Neural progenitor cell (in vitro differentiated cells): ENCODE results near the gene TTC38. TPM values are rescaled to one million over a fixed set of nuclear protein-coding genes. Genes with fewer than 3 reads are reported as not detected.

ENCODE experiments used
- DNase-seq: peaks from one replicate; pipeline ENCODE4 v3.0.0-alpha.2; 2016; ENCODE audit warnings: low spot score
- H2AFZ ChIP-seq: fragments of 200-600 bp; sonication (generic); replicated peaks from 2 replicates; pipeline ENCODE4 v1.6.1; 2016; ENCODE audit warnings: antibody characterized with exemption
- H3F3A ChIP-seq: fragments of 200-600 bp; sonication (generic); 2 replicates; pipeline ENCODE4 v1.6.1; 2016; ENCODE audit warnings: antibody characterized with exemption, low read depth
- H3K27ac ChIP-seq: fragments of 200-600 bp; sonication (generic); 2 replicates; pipeline ENCODE4 v1.5.1; 2016; ENCODE audit warnings: mild to moderate bottlenecking
- H3K27me3 ChIP-seq: fragments of 200-600 bp; sonication (generic); 2 replicates; pipeline ENCODE4 v1.6.1; 2016; ENCODE audit warnings: mild to moderate bottlenecking, moderate library complexity
- H3K36me3 ChIP-seq: fragments of 200-600 bp; sonication (generic); 2 replicates; pipeline ENCODE4 v1.5.1; 2016
- H3K4me1 ChIP-seq: fragments of 200-600 bp; sonication (generic); 2 replicates; pipeline ENCODE4 v1.6.1; 2016; ENCODE audit warnings: mixed run types
- H3K4me2 ChIP-seq: fragments of 200-600 bp; sonication (generic); 2 replicates; pipeline ENCODE4 v1.6.1; 2016
- H3K4me3 ChIP-seq: fragments of 200-600 bp; sonication (generic); 2 replicates; pipeline ENCODE4 v1.5.1; 2016
- H3K79me2 ChIP-seq: fragments of 200-600 bp; sonication (generic); 2 replicates; pipeline ENCODE4 v1.6.1; 2016; ENCODE audit warnings: low read depth
- H3K9ac ChIP-seq: fragments of 200-600 bp; sonication (generic); 2 replicates; pipeline ENCODE4 v1.6.1; 2016
- H3K9me3 ChIP-seq: fragments of 200-600 bp; sonication (generic); 2 replicates; pipeline ENCODE4 v1.5.1; 2016; ENCODE audit warnings: low read depth
- H4K20me1 ChIP-seq: fragments of 200-600 bp; sonication (generic); 2 replicates; pipeline ENCODE4 v1.6.1; 2016; ENCODE audit warnings: low read depth
- H3K27ac Mint-ChIP-seq: 3 replicates; pipeline ENCODE4 v1.8.0; 2021; ENCODE audit warnings: mixed read lengths
- H3K27me3 Mint-ChIP-seq: 2 replicates; pipeline ENCODE4 v1.8.0; 2022; ENCODE audit warnings: low read depth, mild to moderate bottlenecking, inconsistent platforms, moderate library complexity, mixed read lengths; ENCODE audit not compliant: insufficient read depth
- H3K36me3 Mint-ChIP-seq: 3 replicates; pipeline ENCODE4 v1.8.0; 2021; ENCODE audit warnings: mixed read lengths
- H3K4me1 Mint-ChIP-seq: 3 replicates; pipeline ENCODE4 v1.8.0; 2021; ENCODE audit warnings: mixed read lengths
- H3K4me3 Mint-ChIP-seq: 3 replicates; pipeline ENCODE4 v1.8.0; 2021; ENCODE audit warnings: mild to moderate bottlenecking, moderate library complexity, mixed read lengths
- H3K9me3 Mint-ChIP-seq: 3 replicates; pipeline ENCODE4 v1.8.0; 2020; ENCODE audit warnings: mixed read lengths
- EZH2 ChIP-seq: fragments of 200-600 bp; sonication (generic); IDR thresholded peaks from 2 replicates; pipeline ENCODE4 v1.6.1; 2017; ENCODE audit warnings: antibody characterized with exemption, mild to moderate bottlenecking, moderate library complexity
- EZH2phosphoT487 ChIP-seq: fragments of 200-600 bp; sonication (generic); IDR thresholded peaks from 2 replicates; pipeline ENCODE4 v1.6.1; 2017; ENCODE audit warnings: antibody characterized with exemption
- total RNA-seq: library from RNA; depleted of rRNA; stranded (reverse); fragments of >200 nt; gene quantifications from 2 replicates; pipeline ENCODE4 v1.2.3, GENCODE V29; 2015; ENCODE audit warnings: low replicate concordance
- TF ChIP-seq, protein P1 (sequence below): fragments of 200-600 bp; sonication (generic); IDR thresholded peaks from 2 replicates; pipeline ENCODE4 v1.5.1; 2017; ENCODE audit warnings: antibody characterized with exemption, mild to moderate bottlenecking

The TTC38 gene
- total RNA-seq, 1 donor from 2014 or later, result 41.0 TPM

DNA sequence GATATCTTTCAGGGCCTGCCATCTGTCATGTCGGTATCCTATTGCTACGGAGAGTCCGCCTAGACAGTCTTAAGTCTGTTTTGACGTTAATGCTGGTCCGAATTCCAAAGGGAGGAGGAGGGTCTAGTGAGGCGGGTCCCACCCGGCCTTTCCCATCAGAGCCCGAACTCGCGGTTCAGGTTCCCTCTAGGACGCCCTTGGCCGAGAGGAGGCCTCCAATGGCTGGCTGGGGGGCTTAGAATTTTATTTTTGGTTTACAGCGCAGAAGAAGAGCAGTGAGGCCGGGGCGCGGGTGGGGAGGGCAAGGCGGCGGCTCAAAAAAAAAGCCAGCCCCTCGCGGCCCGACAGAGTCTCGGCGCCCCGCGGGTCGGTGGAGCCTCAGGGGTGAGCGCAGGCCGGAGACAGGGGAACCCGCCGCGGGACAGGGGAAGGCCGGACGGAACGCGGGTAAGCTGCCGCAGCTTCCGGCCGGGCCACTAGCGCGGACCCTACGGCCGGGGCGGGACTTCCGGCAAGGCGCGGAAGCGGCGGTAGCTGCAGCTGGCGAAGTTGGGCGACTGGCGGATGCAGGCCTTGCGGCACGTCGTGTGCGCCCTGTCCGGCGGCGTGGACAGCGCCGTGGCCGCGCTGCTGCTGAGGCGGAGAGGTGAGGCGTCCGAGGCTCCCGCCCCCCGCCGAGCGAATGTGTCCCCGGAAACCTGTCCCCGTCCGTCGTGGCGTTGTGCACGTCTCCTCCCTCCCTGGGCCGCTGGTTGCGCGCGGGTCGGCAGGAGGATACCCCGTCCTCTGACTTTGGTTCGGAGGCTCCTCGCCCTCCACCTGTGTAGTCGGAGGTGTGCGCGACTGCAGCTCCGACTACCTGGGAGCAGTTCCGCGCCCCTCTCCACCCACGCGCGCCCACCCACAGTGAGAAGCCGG, 67.7 kb downstream of the TTC38 start, which contains the start of gene TRMU:
TSS of gene TRMU (plus strand) at position 514 of the 918 bp plus-strand sequence. CDS start at position 565, 51 bp downstream.
- peaks cover 18% of the 10 kb centered on the region for H3K4me1 Mint-ChIP-seq
- peaks cover 27% of the 10 kb centered on the region for H4K20me1 ChIP-seq

DNA sequence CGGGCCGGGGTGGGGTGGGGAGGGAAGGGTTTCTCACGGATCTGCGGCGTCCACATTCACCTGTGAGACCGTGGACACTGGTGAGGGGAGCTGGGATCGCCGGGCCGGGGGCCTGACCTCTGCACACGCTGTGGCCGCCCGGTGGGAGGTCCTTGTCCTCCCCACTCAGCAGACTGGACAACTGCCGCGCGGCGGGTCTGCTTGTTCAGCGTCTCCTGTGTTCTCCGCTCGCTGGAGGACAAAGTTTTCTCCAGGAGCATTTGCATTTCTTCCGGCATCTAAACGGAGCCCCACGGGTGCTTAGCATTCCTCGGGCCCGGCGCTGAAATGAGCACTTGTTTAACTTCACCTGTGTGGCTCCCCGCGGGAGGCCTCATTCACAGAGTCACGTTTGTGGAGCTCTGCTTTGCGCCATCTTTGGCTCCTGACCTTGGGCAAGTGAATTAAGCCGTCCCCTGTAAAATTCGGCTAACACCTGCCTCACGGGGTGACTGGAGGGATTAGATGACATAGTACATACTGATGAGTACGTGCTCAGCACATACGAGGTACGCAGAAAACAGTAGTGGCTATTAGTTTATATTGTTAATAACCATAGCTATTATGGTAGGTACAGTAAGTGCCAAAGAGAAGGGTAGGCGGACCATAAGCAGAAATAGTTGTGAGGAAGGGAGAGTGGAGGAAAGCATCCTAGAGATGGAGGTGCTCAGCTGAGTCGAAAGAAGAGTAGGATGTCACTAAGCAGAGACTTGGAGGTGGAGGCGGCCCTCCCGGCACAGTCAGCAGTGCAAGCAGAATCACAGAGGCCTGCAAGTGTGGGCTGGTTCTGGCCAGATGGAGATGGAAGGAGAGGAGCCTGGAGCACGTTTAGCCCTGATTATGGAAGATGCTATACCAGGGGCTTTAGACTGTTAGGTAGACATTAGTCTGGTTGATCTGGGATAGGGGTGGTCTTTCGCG, 68.6 kb downstream of the TTC38 start:
- Histone ChIP-seq H3K27me3 (no peaks in the 10 kb centered on the region), H2AFZ (peak overlapping the region; percentile 71), H3F3A (peaks cover 22% of the 10 kb centered on the region), H3K36me3 (no peaks in the 10 kb centered on the region), H3K9ac (peak overlapping the region; percentile 82), H3K4me2 (peak overlapping the region; percentile 83), H3K9me3 (no peaks in the 10 kb centered on the region), H3K27ac (no peak overlapping the region), H3K4me3 (peak overlapping the region; percentile 88), H4K20me1 (peaks cover 32% of the 10 kb centered on the region), H3K79me2 (peaks cover 24% of the 10 kb centered on the region), H3K4me1 (peaks cover 8% of the 10 kb centered on the region)
- no peak for TF ChIP-seq EZH2phosphoT487
- TF ChIP-seq EZH2, result peak; percentile 12
- Mint-ChIP-seq H3K27ac (peak overlapping the region; percentile 92), H3K9me3 (no peaks in the 10 kb centered on the region), H3K36me3 (peaks cover 27% of the 10 kb centered on the region), H3K4me1 (peaks cover 18% of the 10 kb centered on the region), H3K4me3 (peak overlapping the region; percentile 98), H3K27me3 (peaks cover 8% of the 10 kb centered on the region)
- peak; percentile 70 for DNase-seq

More for the DNA sequence above, 67.7 kb downstream of the TTC38 start, which contains the start of gene TRMU:
- H3K9ac ChIP-seq, result peak within 1 kb of the TSS; percentile 82
- peaks cover 22% of the 10 kb centered on the region for H3F3A ChIP-seq
- H3K4me1 ChIP-seq, result peaks cover 8% of the 10 kb centered on the region
- H3K4me3 ChIP-seq, result peak within 1 kb of the TSS; percentile 88
- peak; percentile 39 for TF ChIP-seq EZH2
- TF ChIP-seq, protein P1, sequence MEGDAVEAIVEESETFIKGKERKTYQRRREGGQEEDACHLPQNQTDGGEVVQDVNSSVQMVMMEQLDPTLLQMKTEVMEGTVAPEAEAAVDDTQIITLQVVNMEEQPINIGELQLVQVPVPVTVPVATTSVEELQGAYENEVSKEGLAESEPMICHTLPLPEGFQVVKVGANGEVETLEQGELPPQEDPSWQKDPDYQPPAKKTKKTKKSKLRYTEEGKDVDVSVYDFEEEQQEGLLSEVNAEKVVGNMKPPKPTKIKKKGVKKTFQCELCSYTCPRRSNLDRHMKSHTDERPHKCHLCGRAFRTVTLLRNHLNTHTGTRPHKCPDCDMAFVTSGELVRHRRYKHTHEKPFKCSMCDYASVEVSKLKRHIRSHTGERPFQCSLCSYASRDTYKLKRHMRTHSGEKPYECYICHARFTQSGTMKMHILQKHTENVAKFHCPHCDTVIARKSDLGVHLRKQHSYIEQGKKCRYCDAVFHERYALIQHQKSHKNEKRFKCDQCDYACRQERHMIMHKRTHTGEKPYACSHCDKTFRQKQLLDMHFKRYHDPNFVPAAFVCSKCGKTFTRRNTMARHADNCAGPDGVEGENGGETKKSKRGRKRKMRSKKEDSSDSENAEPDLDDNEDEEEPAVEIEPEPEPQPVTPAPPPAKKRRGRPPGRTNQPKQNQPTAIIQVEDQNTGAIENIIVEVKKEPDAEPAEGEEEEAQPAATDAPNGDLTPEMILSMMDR, result no peak
- no peak for TF ChIP-seq EZH2phosphoT487
- Mint-ChIP-seq H3K4me3 (peak within 1 kb of the TSS; percentile 98), H3K9me3 (no peaks in the 10 kb centered on the region), H3K36me3 (peaks cover 24% of the 10 kb centered on the region), H3K27ac (peak within 1 kb of the TSS; percentile 99), H3K27me3 (peaks cover 8% of the 10 kb centered on the region)
- peak within 1 kb of the TSS; percentile 83 for H3K4me2 ChIP-seq
- no peaks in the 10 kb centered on the region for H3K9me3 ChIP-seq
- no peaks in the 10 kb centered on the region for H3K36me3 ChIP-seq
- no peak within 1 kb of the TSS for H3K27ac ChIP-seq
- peak; percentile 95 for DNase-seq
- H3K27me3 ChIP-seq, result no peaks in the 10 kb centered on the region
- peak within 1 kb of the TSS; percentile 71 for H2AFZ ChIP-seq
- peaks cover 24% of the 10 kb centered on the region for H3K79me2 ChIP-seq

DNA sequence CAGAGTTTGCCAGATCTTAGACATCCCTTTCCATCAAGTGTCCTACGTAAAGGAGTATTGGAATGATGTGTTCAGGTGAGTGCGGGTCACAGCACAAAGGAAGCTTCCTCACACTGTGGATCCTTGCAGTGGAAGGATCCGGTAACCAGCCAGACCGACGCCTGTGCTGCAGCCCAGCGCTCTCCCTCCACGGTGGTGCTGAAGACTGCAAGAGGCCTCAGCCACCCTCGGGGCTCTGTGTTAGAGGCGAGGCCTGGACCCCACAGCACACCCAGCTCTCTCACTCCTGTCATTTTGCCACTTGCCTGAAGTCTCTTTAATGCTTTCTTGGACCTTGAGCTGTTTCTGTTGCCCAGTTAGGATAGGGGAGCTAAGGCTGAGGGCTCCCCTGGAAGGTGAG, 70.1 kb downstream of the TTC38 start:
- DNase-seq, result no peak
- H3K36me3 Mint-ChIP-seq, result peaks cover 31% of the 10 kb centered on the region

More for the DNA sequence above, 70.1 kb downstream of the TTC38 start:
- Histone ChIP-seq H3F3A (peaks cover 22% of the 10 kb centered on the region), H3K4me2 (no peak overlapping the region), H3K27me3 (no peaks in the 10 kb centered on the region), H3K36me3 (no peaks in the 10 kb centered on the region), H3K9me3 (no peaks in the 10 kb centered on the region), H3K79me2 (peaks cover 24% of the 10 kb centered on the region), H2AFZ (no peak overlapping the region), H3K9ac (no peak overlapping the region), H3K27ac (no peak overlapping the region), H3K4me1 (peaks cover 8% of the 10 kb centered on the region), H4K20me1 (peaks cover 39% of the 10 kb centered on the region), H3K4me3 (no peak overlapping the region)
- H3K4me1 Mint-ChIP-seq, result peaks cover 18% of the 10 kb centered on the region
- no peak for TF ChIP-seq EZH2
- TF ChIP-seq EZH2phosphoT487, result no peak
- TF ChIP-seq, protein P1, result no peak
- no peak overlapping the region for H3K27ac Mint-ChIP-seq
- no peaks in the 10 kb centered on the region for H3K9me3 Mint-ChIP-seq
- peak overlapping the region; percentile 98 for H3K4me3 Mint-ChIP-seq
- peaks cover 8% of the 10 kb centered on the region for H3K27me3 Mint-ChIP-seq
